ENCODE data around the gene MRPL17.

The MRPL17 gene

GRCh38 chr11:6634534-6634933 lies 48.6 kb downstream of the MRPL17 start:
- in situ Hi-C loops (cut with MboI; ENCODE audit: low sequenced_read_pairs): no loop called here

GRCh38 chr11:6633422-6634408 lies 49.4 kb downstream of the MRPL17 start:
- in situ Hi-C loops (cut with MboI; ENCODE audit: low sequenced_read_pairs): no loop called here

GRCh38 chr11:6632116-6633073 lies 50.7 kb downstream of the MRPL17 start:
- in situ Hi-C loops (cut with MboI; ENCODE audit: low sequenced_read_pairs): no loop called here

GRCh38 chr11:6631361-6631890 lies 51.7 kb downstream of the MRPL17 start:
- in situ Hi-C loops (cut with MboI; ENCODE audit: low sequenced_read_pairs): no loop called here

- in situ Hi-C loops (cut with MboI; ENCODE audit: low sequenced_read_pairs): no loop called here
Measured at GRCh38 chr11:6630632-6631291, 52.4 kb downstream of the MRPL17 start.

Measured in HL-60/S4 treated with phorbol 12-myristate 13-acetate at 8.2 ng/mL for 4 days and 3 days (cell line).